ENCODE data around the gene SCT. TPM values are rescaled to one million over a fixed set of nuclear protein-coding genes. Genes with fewer than 3 reads are reported as not detected.

The SCT gene
- total and polyA plus RNA-seq, 2 of the 8 experiments (the other 6 are each of a cell fraction or from before 2014, with no cell fraction given): 1.7 to 2.0 TPM

DNA sequence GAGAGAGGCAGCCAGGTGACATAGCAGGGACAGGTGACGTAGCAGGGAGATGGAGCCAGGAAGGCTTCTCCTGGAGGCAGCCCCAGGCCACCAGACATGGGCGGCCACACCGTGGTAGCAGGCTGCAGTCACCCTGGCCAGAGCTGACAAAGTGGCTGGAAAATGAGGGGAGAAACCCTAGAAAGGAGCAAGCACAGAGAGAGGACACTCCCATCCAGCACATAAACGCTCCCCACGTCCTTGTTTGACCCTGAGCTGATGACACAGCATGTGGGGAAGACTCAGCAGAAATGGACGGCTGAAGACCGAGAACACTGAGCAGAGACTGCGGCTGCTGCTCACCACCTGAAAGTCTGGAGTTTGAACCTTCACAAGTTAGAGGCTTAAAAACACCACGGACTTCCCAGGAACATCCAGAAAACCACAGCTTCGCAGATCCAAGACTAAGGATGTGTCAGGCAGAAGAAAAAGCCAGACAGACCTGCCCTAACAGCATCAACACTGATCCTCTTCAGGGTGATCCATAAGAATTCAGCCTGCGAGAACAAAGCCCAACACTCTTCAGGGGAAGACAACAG is 38.8 kb upstream of the SCT start:
- Histone ChIP-seq H2AK5ac (ENCODE audit: low read depth, low read length) (no peak overlapping the region), H3K4me2 (ENCODE audit: insufficient read depth in 1 of 2, low read depth in 2 of 2, low read length in 2 of 2) (no peak overlapping the region), H3K27ac (ENCODE audit: low read depth, low read length) (no peak overlapping the region), H2BK20ac (ENCODE audit: low read length) (no peak overlapping the region), H4K20me1 (replicated peaks in 1 of 2; ENCODE audit: control insufficient read depth in 1 of 2, insufficient read depth in 2 of 2, low read length in 2 of 2) (peaks cover 5 to 9% of the 10 kb centered on the region in 2 experiments), H4K5ac (ENCODE audit: insufficient read length, low read depth, low read length) (no peak overlapping the region), H4K91ac (replicated peaks; ENCODE audit: insufficient read length, low read length) (no peak overlapping the region), H2BK5ac (ENCODE audit: low read depth, low read length) (no peak overlapping the region; the same call in 1 of the 2 replicates), H3K79me1 (ENCODE audit: low read depth, low read length) (no peaks in the 10 kb centered on the region; the same call in none of the 2 replicates), H2AFZ (ENCODE audit: low read length) (no peak overlapping the region), H3K9me3 (ENCODE audit: insufficient read depth in 2 of 2, low read depth in 1 of 2, low read length in 1 of 2) (peaks cover 0 to 4% of the 10 kb centered on the region in 2 experiments; a peak in 1 of 4 replicates), H3K4me3 (ENCODE audit: extremely low read depth in 1 of 4, insufficient read depth in 2 of 4, low read depth in 3 of 4, low read length in 4 of 4) (no peak overlapping the region), H3K23me2 (ENCODE audit: low read depth, low read length) (no peaks in the 10 kb centered on the region), H2BK12ac (ENCODE audit: low read depth, low read length) (no peak overlapping the region), H3K9ac (replicated peaks in 1 of 4; ENCODE audit: extremely low read depth in 1 of 4, low read depth in 3 of 4, low read length in 3 of 4) (no peak overlapping the region), H3K4me1 (replicated peaks in 1 of 4; ENCODE audit: control insufficient read depth in 3 of 4, insufficient read depth in 4 of 4, low read length in 3 of 4) (no peaks in the 10 kb centered on the region), H3K79me2 (ENCODE audit: control insufficient read depth in 1 of 2, insufficient read depth in 2 of 2, low read length in 2 of 2) (no peaks in the 10 kb centered on the region; a peak in 1 of 4 replicates), H2BK15ac (ENCODE audit: low read length) (no peak overlapping the region), H4K8ac (ENCODE audit: extremely low read depth, insufficient read depth, low read length) (no peak overlapping the region), H3K14ac (ENCODE audit: insufficient read length) (no peak overlapping the region), H3K36me3 (ENCODE audit: control insufficient read depth in 2 of 4, insufficient read depth in 4 of 4, low read length in 3 of 4) (peaks cover 0 to 16% (median 6%) of the 10 kb centered on the region in 4 experiments; a peak in 6 of 8 replicates), H3K23ac (ENCODE audit: insufficient read length) (no peak overlapping the region), H3K56ac (replicated peaks; ENCODE audit: insufficient read length, low read depth, low read length) (no peak overlapping the region), H2BK120ac (replicated peaks; ENCODE audit: low read depth, low read length) (no peak overlapping the region), H3K27me3 (replicated peaks in 1 of 4; ENCODE audit: control insufficient read depth in 3 of 4, extremely low read depth in 1 of 4, insufficient read depth in 3 of 4, low read length in 3 of 4) (no peaks in the 10 kb centered on the region), H3K18ac (ENCODE audit: extremely low read depth, low read length) (no peak overlapping the region), H3K4ac (replicated peaks; ENCODE audit: insufficient read length, low read depth, low read length) (no peak overlapping the region)
- no peak for DNase-seq (ENCODE audit: low read depth in 1 of 2, low spot score in 2 of 2)
- 92% methylated on average over 11 of the region's 11 CpGs; no CpG with 5 or more reads in 1 of the 2 experiments for WGBS, 2 experiments (ENCODE audit: extremely low coverage in 1 of 2, insufficient coverage in 1 of 2, insufficient read length in 1 of 2, insufficient replicate concordance in 2 of 2, low coverage in 1 of 2, low lambda C conversion rate in 2 of 2, missing lambda C conversion rate in 1 of 2)
- no peak for FAIRE-seq
- ChIA-PET CTCF (ENCODE audit: partially characterized antibody) (interaction anchor here (1.0 to 2.2 kb wide), 4 partner anchors 10 to 97 kb away, joined by 3 to 6 read pairs (median 4); no protein-coding TSS in a partner anchor), POLR2A (ENCODE audit: partially characterized antibody) (no interaction called here)
- TF ChIP-seq BACH1 (IDR thresholded peaks at IDR 0.05; ENCODE audit: low read length) (no peak), BCL11A (IDR thresholded peaks at IDR 0.05; ENCODE audit: low read depth in 2 of 2, low read length in 2 of 2) (no peak), SRF (IDR thresholded peaks at IDR 0.05; ENCODE audit: low read depth, low read length) (no peak), RXRA (IDR thresholded peaks at IDR 0.05; ENCODE audit: insufficient read depth, low read depth, low read length) (no peak), CEBPB (IDR thresholded peaks at IDR 0.05; ENCODE audit: low read depth, low read length) (no peak), YY1 (IDR thresholded peaks at IDR 0.05; ENCODE audit: low read depth, low read length) (no peak), PHF8 (conservative IDR thresholded peaks at IDR 0.05; ENCODE audit: low read depth, low read length) (no peak), SUZ12 (IDR thresholded peaks at IDR 0.05; ENCODE audit: low read length) (no peak), CHD1 (IDR thresholded peaks at IDR 0.05; ENCODE audit: low read depth, low read length) (no peak), GABPA (IDR thresholded peaks at IDR 0.05; ENCODE audit: borderline replicate concordance, insufficient read depth, low read length) (no peak), NANOG (IDR thresholded peaks at IDR 0.05; ENCODE audit: insufficient read depth, low read depth, low read length, poor library complexity, severe bottlenecking) (no peak), POLR2A (IDR thresholded peaks at IDR 0.05; ENCODE audit: control extremely low read depth in 1 of 2, low read depth in 2 of 2, low read length in 2 of 2) (no peak)
- TF ChIP-seq, protein P1, sequence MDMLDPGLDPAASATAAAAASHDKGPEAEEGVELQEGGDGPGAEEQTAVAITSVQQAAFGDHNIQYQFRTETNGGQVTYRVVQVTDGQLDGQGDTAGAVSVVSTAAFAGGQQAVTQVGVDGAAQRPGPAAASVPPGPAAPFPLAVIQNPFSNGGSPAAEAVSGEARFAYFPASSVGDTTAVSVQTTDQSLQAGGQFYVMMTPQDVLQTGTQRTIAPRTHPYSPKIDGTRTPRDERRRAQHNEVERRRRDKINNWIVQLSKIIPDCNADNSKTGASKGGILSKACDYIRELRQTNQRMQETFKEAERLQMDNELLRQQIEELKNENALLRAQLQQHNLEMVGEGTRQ (IDR thresholded peaks at IDR 0.05; ENCODE audit: low read length): no peak
